Erythroblast (primary cell): ENCODE data around the gene PGLYRP1.

Experiments used
- GATA1 ChIP-seq: IDR thresholded peaks from 2 replicates; pipeline ENCODE4 v1.6.1; 2011; ENCODE audit warnings: low read depth, mild to moderate bottlenecking, control low read depth, low read length, moderate library complexity
- POLR2A ChIP-seq: IDR thresholded peaks from 2 replicates; pipeline ENCODE4 v1.6.1; 2011; ENCODE audit warnings: mild to moderate bottlenecking, low read length

DNA sequence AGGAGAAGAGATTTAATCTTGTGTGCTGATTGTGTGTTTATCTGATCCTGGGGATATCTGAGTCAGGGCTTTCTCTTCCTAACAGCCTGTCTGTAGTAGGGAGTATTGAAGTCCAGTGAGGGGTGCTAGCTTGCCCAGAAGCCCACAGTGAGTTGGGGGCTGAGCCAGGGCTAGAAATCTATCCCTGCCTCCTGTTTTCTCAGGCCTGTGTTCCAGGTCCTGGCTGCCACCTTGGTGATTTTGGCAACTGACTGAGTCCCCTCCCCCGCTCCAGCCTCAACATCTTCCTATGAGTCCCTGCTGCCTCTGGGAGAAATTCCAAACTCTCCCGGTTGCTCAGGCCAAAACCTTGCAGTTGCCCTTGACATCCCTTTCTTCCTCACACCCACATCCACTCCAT is 41.5 kb downstream of the PGLYRP1 start:
- TF ChIP-seq POLR2A, result no peak
- TF ChIP-seq GATA1, result no peak
